GM15510 (cell line): ENCODE data around the gene HIVEP3.

Experiments used
- POLR2A ChIP-seq: IDR thresholded peaks from 3 replicates; pipeline ENCODE4 v1.6.1; 2011; ENCODE audit warnings: borderline replicate concordance; ENCODE audit not compliant: insufficient read length; ENCODE audit errors: extremely low read depth

The HIVEP3 gene

GRCh38 chr1:41870076-41870562 lies 48.6 kb downstream of the HIVEP3 start:
- no peak for TF ChIP-seq POLR2A

DNA sequence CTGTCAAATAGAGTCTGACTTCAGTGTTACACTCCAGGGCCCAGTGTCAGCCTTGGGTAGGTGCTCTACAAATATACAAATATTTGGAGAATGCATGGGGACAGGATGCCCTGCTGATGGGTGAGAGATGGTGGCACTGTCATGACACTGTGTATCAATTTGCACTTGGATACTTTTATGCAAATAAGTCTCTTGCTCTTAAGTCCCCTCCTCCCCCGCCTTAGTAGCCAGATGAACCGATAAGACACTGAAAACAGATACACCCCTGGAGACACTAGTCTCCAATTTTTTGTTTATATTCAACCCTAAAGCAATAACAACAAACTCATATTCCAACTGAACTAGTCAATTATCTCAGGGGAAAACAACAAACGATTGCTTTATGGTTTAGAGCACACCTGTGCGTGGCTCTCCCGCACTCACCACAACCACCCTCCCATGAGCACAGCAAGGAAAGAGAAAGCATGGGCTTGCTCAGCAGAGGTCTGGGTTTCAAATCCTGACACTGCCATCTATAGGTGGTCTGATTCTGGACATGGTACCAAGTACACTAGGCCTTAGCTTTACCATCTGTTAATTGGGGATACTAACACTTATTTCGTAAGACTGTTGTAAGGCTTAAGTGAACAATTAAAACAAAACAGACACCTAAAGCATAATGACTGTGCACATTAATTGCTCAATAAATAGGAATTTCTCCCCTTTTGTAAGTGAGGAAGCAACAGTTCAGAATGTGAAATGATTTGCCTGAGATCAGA lies 50.3 kb downstream of the HIVEP3 start:
- TF ChIP-seq POLR2A = no peak

GRCh38 chr1:41866285-41866684 lies 52.4 kb downstream of the HIVEP3 start:
- no peak for TF ChIP-seq POLR2A

DNA sequence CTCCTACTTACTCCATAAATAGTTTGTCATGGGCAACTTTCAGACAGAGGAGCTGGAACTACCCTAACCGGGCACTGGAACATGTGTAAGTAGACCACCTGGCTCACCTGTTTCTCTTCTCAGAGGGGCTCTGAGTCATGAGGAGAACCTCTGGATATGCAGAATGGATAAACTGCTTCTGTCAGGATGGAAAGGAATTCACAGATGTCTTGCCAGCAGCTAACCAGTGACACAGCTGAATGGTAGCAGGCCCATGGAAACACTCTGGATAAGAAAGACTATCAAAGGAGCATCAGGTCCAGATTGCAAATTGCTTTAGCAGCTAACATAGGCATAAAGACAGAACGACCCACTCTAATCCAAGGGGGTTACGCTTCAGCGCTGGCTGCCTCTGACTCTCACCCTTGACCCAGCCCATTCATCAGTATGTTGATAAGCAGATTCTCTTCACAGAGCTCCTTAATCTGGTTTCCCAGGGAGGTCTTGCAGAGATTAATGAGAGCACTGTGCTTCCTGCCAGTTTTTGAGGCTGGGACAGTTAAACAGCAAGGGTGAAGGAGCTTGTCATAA lies 54.2 kb downstream of the HIVEP3 start:
- TF ChIP-seq POLR2A = no peak

DNA sequence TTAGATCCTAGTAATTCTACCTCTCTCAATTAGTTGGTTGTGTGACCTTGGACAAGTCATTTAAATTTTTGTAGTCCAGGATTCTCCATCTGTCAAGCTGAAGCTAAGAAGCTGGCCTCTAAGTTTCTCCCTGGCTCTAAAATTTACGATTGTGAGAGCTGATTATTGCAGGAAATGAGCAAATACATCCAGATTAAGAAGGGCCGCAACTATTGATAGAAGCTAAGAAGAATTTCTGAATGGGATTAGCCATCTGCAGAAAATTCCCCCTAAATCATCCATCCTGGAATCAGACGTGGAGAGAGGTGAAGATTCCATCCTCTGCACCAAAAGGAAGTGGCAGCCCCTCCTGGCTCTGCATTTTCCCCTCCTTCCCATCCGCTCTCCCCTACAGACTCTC lies 55.0 kb downstream of the HIVEP3 start:
- no peak for TF ChIP-seq POLR2A

DNA sequence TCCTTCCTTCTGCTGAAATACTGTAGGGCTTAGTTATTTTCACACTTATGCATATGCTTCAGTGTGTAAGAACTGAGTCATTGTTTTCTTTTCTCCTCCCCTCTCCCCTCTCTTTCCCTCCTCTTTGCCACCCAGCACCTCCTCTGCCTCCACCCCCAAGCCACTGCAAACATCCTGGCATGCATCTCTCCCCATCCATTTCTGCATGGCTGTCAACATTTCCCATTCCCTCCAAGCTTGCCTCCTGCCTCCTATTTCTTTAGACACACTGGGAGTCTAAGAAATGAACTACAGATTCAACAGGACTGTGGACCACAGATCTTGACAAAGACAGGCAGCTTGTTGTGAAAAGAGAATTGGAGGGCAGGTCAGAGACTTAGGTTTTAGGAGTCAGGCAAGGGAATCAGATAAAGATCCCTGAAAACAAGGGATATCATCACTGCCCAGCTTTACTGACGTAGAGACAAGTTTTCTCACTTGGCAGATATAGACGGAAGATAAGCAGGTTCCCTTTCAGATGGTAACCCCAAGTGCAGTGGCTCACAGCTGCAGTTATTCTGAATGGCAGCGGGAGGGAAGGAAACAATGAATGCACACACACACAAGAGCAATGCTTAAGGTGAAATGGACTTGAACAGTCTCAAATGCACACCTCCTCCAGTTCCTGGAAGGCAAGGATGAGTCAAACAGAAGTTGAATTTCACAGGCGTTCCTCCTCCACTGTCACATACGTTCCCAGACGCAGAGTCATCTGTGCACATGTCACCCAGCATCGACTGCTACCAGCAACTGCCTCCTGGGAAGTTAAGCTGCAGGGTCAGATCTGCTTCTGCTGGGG lies 56.1 kb downstream of the HIVEP3 start:
- no peak for TF ChIP-seq POLR2A

DNA sequence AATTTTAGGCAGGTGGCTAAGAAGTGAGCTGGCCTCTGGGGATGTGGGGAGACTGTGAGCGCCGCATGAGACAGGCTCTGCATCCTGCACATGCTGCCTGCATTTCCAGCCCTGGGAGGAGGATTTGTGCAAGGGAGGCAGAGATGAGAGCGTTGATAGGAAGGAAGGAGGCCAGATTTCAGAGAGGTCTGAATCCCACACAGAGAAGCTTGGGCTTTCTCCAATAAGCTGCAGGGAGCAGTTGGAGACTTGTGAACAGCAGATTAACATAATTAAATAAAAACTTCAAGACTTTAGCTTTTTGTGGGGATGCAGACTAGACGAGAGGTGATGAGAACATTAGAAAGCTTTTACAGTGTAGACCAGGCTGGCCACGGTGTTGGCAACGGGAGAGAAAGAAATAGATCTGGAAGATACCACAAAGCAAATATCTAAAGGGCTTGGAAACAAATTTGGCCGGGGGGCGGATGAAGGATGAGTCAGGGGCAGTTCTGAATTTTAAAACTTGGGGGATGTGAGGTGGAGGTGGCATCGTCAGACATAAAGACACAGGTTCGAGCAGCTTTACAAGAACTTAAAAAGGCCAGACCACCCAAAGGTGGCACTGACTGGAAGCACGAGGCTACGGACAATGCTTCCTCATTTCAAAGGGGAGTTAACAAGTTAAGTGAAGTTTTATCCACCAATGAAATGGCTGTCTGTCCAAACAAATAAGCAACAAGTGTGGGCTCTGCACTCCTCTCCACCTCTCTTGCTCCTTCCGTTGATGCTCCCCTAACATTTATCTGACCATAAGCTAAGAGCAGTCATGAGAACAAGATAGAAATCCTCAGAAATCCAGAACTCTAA lies 57.0 kb downstream of the HIVEP3 start:
- TF ChIP-seq POLR2A = no peak

GRCh38 chr1:41860771-41861170 lies 58.0 kb downstream of the HIVEP3 start:
- TF ChIP-seq POLR2A = no peak

DNA sequence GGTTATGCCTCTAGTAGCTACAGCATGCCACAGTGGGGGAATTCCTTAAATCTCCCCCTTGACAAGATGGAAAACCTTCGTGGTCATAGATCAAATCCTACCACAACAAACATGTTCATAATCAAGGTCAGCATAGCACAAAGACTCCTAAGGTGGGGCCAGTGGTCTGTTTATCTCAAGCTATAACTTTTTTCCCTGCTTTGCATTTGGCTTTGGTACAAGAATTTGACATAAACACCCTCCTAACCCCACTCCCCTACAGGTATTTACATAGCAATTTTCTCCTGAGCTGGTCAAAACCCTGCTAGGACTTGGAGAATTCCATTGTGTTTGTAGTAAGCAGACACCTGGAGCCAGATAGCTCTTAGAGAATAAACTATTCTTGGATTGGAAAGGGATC lies 58.5 kb downstream of the HIVEP3 start:
- no peak for TF ChIP-seq POLR2A

- TF ChIP-seq POLR2A = no peak
These were observed 59.0 kb downstream of the HIVEP3 start for GRCh38 chr1:41859686-41860085.

GRCh38 chr1:41856944-41857285 lies 61.8 kb downstream of the HIVEP3 start:
- no peak for TF ChIP-seq POLR2A

- TF ChIP-seq POLR2A = no peak
These were observed 62.4 kb downstream of the HIVEP3 start for GRCh38 chr1:41856151-41856943.

DNA sequence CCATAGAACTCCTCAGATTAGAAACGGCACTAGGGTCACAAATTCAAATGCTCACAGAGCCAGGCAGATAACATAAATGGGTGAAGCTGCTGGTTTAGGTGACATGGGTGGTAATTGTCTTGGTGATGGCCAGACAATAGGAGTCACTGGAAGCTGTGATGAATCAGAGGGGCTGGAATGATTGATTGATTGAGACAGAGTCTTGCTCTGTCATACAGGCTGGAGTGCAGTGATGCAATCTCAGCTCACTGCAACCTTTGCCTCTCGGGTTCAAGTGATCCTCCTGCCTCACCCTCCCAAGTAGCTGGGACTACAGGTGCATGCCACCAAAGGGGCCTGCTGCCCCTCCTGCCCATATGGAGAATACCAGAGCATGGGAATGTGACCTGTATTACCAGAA lies 63.0 kb downstream of the HIVEP3 start:
- no peak for TF ChIP-seq POLR2A

DNA sequence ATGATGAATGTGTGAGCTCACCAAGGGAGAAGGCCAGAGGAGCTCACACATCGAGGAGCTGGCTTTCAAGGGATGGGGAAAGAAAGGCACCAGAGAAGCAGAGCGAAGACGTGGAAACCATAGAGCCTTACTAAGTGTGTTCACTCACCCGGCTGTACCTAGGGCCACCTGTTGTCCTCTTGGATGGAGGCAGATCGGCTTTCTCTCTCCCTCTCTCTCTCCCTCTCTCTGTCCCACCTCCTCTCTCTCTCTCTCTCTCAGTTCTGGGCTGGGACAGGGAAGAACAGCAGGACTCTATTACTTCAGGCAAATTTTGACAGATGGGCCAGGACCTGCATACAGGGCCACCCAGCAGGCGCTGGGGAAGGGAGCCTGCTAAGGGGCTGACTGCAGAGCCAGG lies 64.8 kb downstream of the HIVEP3 start:
- TF ChIP-seq POLR2A = no peak
